Stomach (tissue), 9 donors: ENCODE results near the gene DMTF1. TPM values are rescaled to one million over a fixed set of nuclear protein-coding genes. Genes with fewer than 3 reads are reported as not detected.

Source experiments
- DNase-seq, 2 donors: peaks; one replicate each; pipeline versions ENCODE4 v3.0.0 to v3.0.0-alpha.2; 2013 to 2019
- H3K27ac ChIP-seq, 5 donors: fragments of 200-600 bp in 4 of 5; sonication (generic) in 4 of 5; one replicate each; pipeline ENCODE4 v1.5.1; 2013 to 2019; ENCODE audit warnings: mild to moderate bottlenecking in 1 of 5, moderate library complexity in 1 of 5
- H3K27me3 ChIP-seq, 3 donors: fragments of 200-600 bp; sonication (generic); one replicate each; pipeline ENCODE4 v1.5.1; 2017 to 2019; ENCODE audit warnings: mixed run types in 1 of 3
- H3K36me3 ChIP-seq, 4 donors: fragments of 200-600 bp; sonication (generic); 1 replicate in 3 of 4; 2 replicates in 1 of 4; pipeline ENCODE4 v1.5.1; 2016 to 2019
- H3K4me1 ChIP-seq, 4 donors: fragments of 200-600 bp; sonication (generic); one replicate each; pipeline ENCODE4 v1.5.1; 2016 to 2019
- H3K4me3 ChIP-seq, 4 donors: fragments of 200-600 bp; sonication (generic) in 3 of 4; one replicate each; pipeline ENCODE4 v1.5.1; 2016 to 2019; ENCODE audit warnings: mild to moderate bottlenecking in 1 of 4
- H3K9me3 ChIP-seq, 4 donors: fragments of 200-600 bp; sonication (generic); one replicate each; pipeline ENCODE4 v1.5.1; 2016 to 2019
- CTCF ChIP-seq, 7 experiments: fragments of 450-650 bp in 4 of 7; fragments of 200-600 bp in 3 of 7; sonication (generic) in 3 of 7; IDR thresholded peaks; one replicate each; pipeline ENCODE4 v1.5.1; 2016 to 2019; ENCODE audit warnings: antibody characterized with exemption in 7 of 7, control low read depth in 2 of 7, mild to moderate bottlenecking in 1 of 7
- EP300 ChIP-seq: sonication (generic); formaldehyde crosslinking; IDR thresholded peaks from one replicate; pipeline ENCODE4 v1.6.1; 2017; ENCODE audit warnings: antibody characterized with exemption
- POLR2A ChIP-seq, 4 donors: fragments of 450-650 bp; IDR thresholded peaks; one replicate each; pipeline ENCODE4 v1.6.1; 2016; ENCODE audit warnings: antibody characterized with exemption in 4 of 4, control low read depth in 2 of 4, mild to moderate bottlenecking in 1 of 4, moderate library complexity in 1 of 4
- POLR2AphosphoS5 ChIP-seq, 3 donors: sonication (generic); formaldehyde crosslinking; IDR thresholded peaks; one replicate each; pipeline ENCODE4 v1.6.1; 2016; ENCODE audit warnings: antibody characterized with exemption in 3 of 3
- WGBS, 5 donors: extraction: QIAGEN DNeasy Blood & Tissue Kit in 3 of 5; methylation state at CpG; one replicate each; pipeline versions ENCODE4 v1.1.5 to v1.1.7; 2013 to 2018; 5-methylcytosine and 5-hydroxymethylcytosine counted together
- intact Hi-C: fragments of 100-400 bp; cut with DNase I; formaldehyde crosslinking; loops from one replicate; pipeline ENCODE4 v1.15.1; 2023; ENCODE audit warnings: low total_unique reads
- polyA plus RNA-seq, 3 donors: library from polyadenylated mRNA; stranded (reverse); fragments of 200-250 nt; gene quantifications; one replicate each; pipeline ENCODE4 v1.2.3, GENCODE V29; 2013
- total RNA-seq, 5 donors: library from RNA; depleted of rRNA; stranded (reverse); fragments of >200 nt; gene quantifications; one replicate each; pipeline versions ENCODE4 v1.1.0 to v1.2.3, GENCODE V29; 2014 to 2016
- donor health status: healthy with polysubstance abuse.
- donor health status: Bipolar disorder and iron deficiency.
- donor health status: healthy.

The DMTF1 gene
- total and polyA plus RNA-seq, 8 donors, result 10.5 to 233 (median 70.8) TPM

- Histone ChIP-seq H3K27me3 (no peaks in the 10 kb centered on the region), H3K27ac (no peak overlapping the region), H3K9me3 (no peaks in the 10 kb centered on the region), H3K36me3 (peaks cover 35 to 93% (median 85%) of the 10 kb centered on the region in 4 donors), H3K4me3 (no peak overlapping the region), H3K4me1 (peaks cover 0 to 5% (median 0%) of the 10 kb centered on the region in 4 donors)
- WGBS, 5 donors, result 92 to 97% (median 93%) methylated on average over 4 of the region's 4 CpGs
- intact Hi-C loops, result no loop called here
- TF ChIP-seq POLR2AphosphoS5 (IDR thresholded peaks at IDR 0.05) (no peak), EP300 (no peak), CTCF (IDR thresholded peaks at IDR 0.05) (no peak), POLR2A (IDR thresholded peaks at IDR 0.05) (no peak)
- DNase-seq, result no peak
Observed at GRCh38 chr7:87178320-87178719, 26.1 kb downstream of the DMTF1 start.

- Histone ChIP-seq H3K9me3 (no peaks in the 10 kb centered on the region), H3K27ac (no peak overlapping the region), H3K4me1 (peaks cover 0 to 5% (median 0%) of the 10 kb centered on the region in 4 donors), H3K36me3 (peaks cover 44 to 93% (median 85%) of the 10 kb centered on the region in 4 donors), H3K4me3 (no peak overlapping the region), H3K27me3 (no peaks in the 10 kb centered on the region)
- intact Hi-C loops, result no loop called here
- WGBS, 5 donors, result 93 to 97% (median 96%) methylated on average over 3 of the region's 3 CpGs
- DNase-seq, result no peak
- TF ChIP-seq POLR2A (IDR thresholded peaks at IDR 0.05), result no peak
- no peak for TF ChIP-seq CTCF (IDR thresholded peaks at IDR 0.05)
- TF ChIP-seq EP300, result no peak
- no peak for TF ChIP-seq POLR2AphosphoS5 (IDR thresholded peaks at IDR 0.05)
Observed at GRCh38 chr7:87179180-87179579, 26.9 kb downstream of the DMTF1 start.

- no peak for DNase-seq
- intact Hi-C loops, result no loop called here
- Histone ChIP-seq H3K4me3 (no peak overlapping the region), H3K4me1 (peaks cover 0 to 12% (median 0%) of the 10 kb centered on the region in 4 donors), H3K27ac (no peak overlapping the region), H3K36me3 (peaks cover 40 to 100% (median 99%) of the 10 kb centered on the region in 4 donors), H3K9me3 (no peaks in the 10 kb centered on the region), H3K27me3 (no peaks in the 10 kb centered on the region)
- WGBS, 5 donors, result 94 to 100% (median 98%) methylated on average over 2 of the region's 2 CpGs
- TF ChIP-seq POLR2AphosphoS5 (IDR thresholded peaks at IDR 0.05), result no peak
- TF ChIP-seq EP300, result no peak
- TF ChIP-seq POLR2A (IDR thresholded peaks at IDR 0.05), result no peak
- no peak for TF ChIP-seq CTCF (IDR thresholded peaks at IDR 0.05)
Observed at GRCh38 chr7:87187120-87187519, 34.9 kb downstream of the DMTF1 start.

GRCh38 chr7:87188930-87189329 lies 36.7 kb downstream of the DMTF1 start:
- 94 to 100% (median 96%) methylated on average over 2 of the region's 2 CpGs for WGBS, 5 donors
- TF ChIP-seq CTCF (IDR thresholded peaks at IDR 0.05) (no peak), EP300 (no peak), POLR2AphosphoS5 (IDR thresholded peaks at IDR 0.05) (no peak), POLR2A (IDR thresholded peaks at IDR 0.05) (no peak)
- Histone ChIP-seq H3K27me3 (no peaks in the 10 kb centered on the region), H3K27ac (no peak overlapping the region), H3K4me1 (peaks cover 0 to 12% (median 0%) of the 10 kb centered on the region in 4 donors), H3K36me3 (peaks cover 30 to 100% (median 97%) of the 10 kb centered on the region in 4 donors), H3K4me3 (no peak overlapping the region), H3K9me3 (no peaks in the 10 kb centered on the region)
- DNase-seq, result no peak
- intact Hi-C loops, result no loop called here
